H9 (cell line): ENCODE data around the gene REG4. TPM values are rescaled to one million over a fixed set of nuclear protein-coding genes. Genes with fewer than 3 reads are reported as not detected.

Experiments
- DNase-seq: peaks from one replicate; pipeline ENCODE4 v3.0.0-alpha.2; 2017
- H2AFZ ChIP-seq: one replicate; pipeline ENCODE4 v1.6.1; 2013; ENCODE audit warnings: mild to moderate bottlenecking, low read length, control low read depth, moderate library complexity
- H2AK5ac ChIP-seq: 2 replicates; pipeline ENCODE4 v1.6.1; 2013; ENCODE audit warnings: low read length, control low read depth, mixed read lengths; ENCODE audit not compliant: insufficient read length
- H2BK120ac ChIP-seq: one replicate; pipeline ENCODE4 v1.6.1; 2013; ENCODE audit warnings: low read depth, mild to moderate bottlenecking, low read length, control low read depth, inconsistent platforms; ENCODE audit not compliant: poor library complexity, severe bottlenecking
- H2BK12ac ChIP-seq: 2 replicates; pipeline ENCODE4 v1.6.1; 2013; ENCODE audit warnings: low read length, control low read depth, mixed read lengths, low read depth; ENCODE audit not compliant: insufficient read length
- H2BK15ac ChIP-seq: 2 replicates; pipeline ENCODE4 v1.6.1; 2013; ENCODE audit warnings: low read depth, low read length, control low read depth
- H2BK20ac ChIP-seq: one replicate; pipeline ENCODE4 v1.6.1; 2013; ENCODE audit warnings: low read depth, mild to moderate bottlenecking, low read length, control low read depth, inconsistent platforms; ENCODE audit not compliant: poor library complexity, severe bottlenecking
- H2BK5ac ChIP-seq: 2 replicates; pipeline ENCODE4 v1.6.1; 2013; ENCODE audit warnings: low read length, control low read depth, mixed read lengths; ENCODE audit not compliant: insufficient read length
- H3K14ac ChIP-seq: 2 replicates; pipeline ENCODE4 v1.6.1; 2013; ENCODE audit warnings: low read length, control low read depth; ENCODE audit not compliant: insufficient read depth
- H3K18ac ChIP-seq: 2 replicates; pipeline ENCODE4 v1.6.1; 2013; ENCODE audit warnings: low read depth, mild to moderate bottlenecking, mixed read lengths, low read length, control low read depth; ENCODE audit not compliant: insufficient read length
- H3K23ac ChIP-seq: 2 replicates; pipeline ENCODE4 v1.6.1; 2013; ENCODE audit warnings: low read length, control low read depth, mixed read lengths, low read depth; ENCODE audit not compliant: insufficient read length
- H3K23me2 ChIP-seq: 2 replicates; pipeline ENCODE4 v1.6.1; 2013; ENCODE audit warnings: low read depth, mild to moderate bottlenecking, mixed read lengths, low read length, control low read depth; ENCODE audit not compliant: insufficient read length, poor library complexity, severe bottlenecking
- H3K27ac ChIP-seq: 2 replicates; pipeline ENCODE4 v1.5.1; 2013; ENCODE audit warnings: low read length, control low read depth, mixed read lengths, low read depth; ENCODE audit not compliant: insufficient read length
- H3K27me3 ChIP-seq: 2 replicates; pipeline ENCODE4 v1.6.1; 2013; ENCODE audit warnings: low read length, control low read depth, inconsistent platforms; ENCODE audit not compliant: insufficient read depth
- H3K4ac ChIP-seq: 2 replicates; pipeline ENCODE4 v1.6.1; 2013; ENCODE audit warnings: low read depth, mild to moderate bottlenecking, control low read depth, inconsistent platforms, low read length, moderate library complexity
- H3K4me1 ChIP-seq: 2 replicates; pipeline ENCODE4 v1.6.1; 2013; ENCODE audit warnings: low read length, control low read depth, inconsistent platforms; ENCODE audit not compliant: insufficient read depth
- H3K4me2 ChIP-seq: 2 replicates; pipeline ENCODE4 v1.6.1; 2013; ENCODE audit warnings: low read length, control low read depth, mixed read lengths; ENCODE audit not compliant: insufficient read length, insufficient read depth
- H3K56ac ChIP-seq: 2 replicates; pipeline ENCODE4 v1.6.1; 2013; ENCODE audit warnings: low read depth, mild to moderate bottlenecking, mixed read lengths, low read length, control low read depth; ENCODE audit not compliant: insufficient read length
- H3K79me1 ChIP-seq: 2 replicates; pipeline ENCODE4 v1.6.1; 2013; ENCODE audit warnings: low read depth, mild to moderate bottlenecking, moderate library complexity, low read length, control low read depth, inconsistent platforms; ENCODE audit not compliant: insufficient read depth, poor library complexity, severe bottlenecking
- H3K79me2 ChIP-seq: 2 replicates; pipeline ENCODE4 v1.6.1; 2013; ENCODE audit warnings: low read length, control low read depth, inconsistent platforms; ENCODE audit not compliant: insufficient read depth
- H3K9ac ChIP-seq: 2 replicates; pipeline ENCODE4 v1.6.1; 2013; ENCODE audit warnings: low read length, control low read depth, mixed read lengths; ENCODE audit not compliant: insufficient read length; ENCODE audit errors: extremely low read depth
- H3K9me3 ChIP-seq: one replicate; pipeline ENCODE4 v1.6.1; 2013; ENCODE audit warnings: low read depth, low read length, inconsistent platforms; ENCODE audit not compliant: control insufficient read depth
- H3T11ph ChIP-seq: one replicate; pipeline ENCODE4 v1.6.1; 2013; ENCODE audit warnings: mild to moderate bottlenecking, low read length, control low read depth, inconsistent platforms
- H4K20me1 ChIP-seq: one replicate; pipeline ENCODE4 v1.6.1; 2013; ENCODE audit not compliant: control insufficient read depth, insufficient read length, insufficient read depth
- H4K5ac ChIP-seq: 2 replicates; pipeline ENCODE4 v1.6.1; 2013; ENCODE audit warnings: low read depth, mild to moderate bottlenecking, mixed read lengths, low read length, control low read depth; ENCODE audit not compliant: insufficient read length
- H4K8ac ChIP-seq: replicated peaks from 2 replicates; pipeline ENCODE4 v1.6.1; 2013; ENCODE audit warnings: low read length, control low read depth, mixed read lengths, low read depth; ENCODE audit not compliant: insufficient read length
- H4K91ac ChIP-seq: 2 replicates; pipeline ENCODE4 v1.6.1; 2013; ENCODE audit warnings: low read depth, mild to moderate bottlenecking, moderate library complexity, mixed read lengths, low read length, control low read depth; ENCODE audit not compliant: insufficient read length
- H3K27ac Mint-ChIP-seq, 3 experiments: 2 replicates in 2 of 3; 3 replicates in 1 of 3; pipeline ENCODE4 v1.8.0; 2020 to 2021; ENCODE audit warnings: mixed read lengths in 3 of 3, mild to moderate bottlenecking in 1 of 3, moderate library complexity in 1 of 3
- H3K27me3 Mint-ChIP-seq: 2 replicates; pipeline ENCODE4 v1.8.0; 2021; ENCODE audit warnings: low read depth, mild to moderate bottlenecking, moderate library complexity, mixed read lengths
- H3K36me3 Mint-ChIP-seq, 3 experiments: 2 replicates in 2 of 3; 3 replicates in 1 of 3; pipeline ENCODE4 v1.8.0; 2020 to 2021; ENCODE audit warnings: low read depth in 3 of 3, mixed read lengths in 3 of 3; ENCODE audit not compliant: insufficient read depth in 1 of 3
- H3K4me1 Mint-ChIP-seq, 2 experiments: 2 replicates each; pipeline ENCODE4 v1.8.0; 2020; ENCODE audit warnings: mixed read lengths in 2 of 2
- H3K4me3 Mint-ChIP-seq, 2 experiments: 2 replicates in 1 of 2; 3 replicates in 1 of 2; pipeline ENCODE4 v1.8.0; 2020 to 2021; ENCODE audit warnings: mild to moderate bottlenecking in 2 of 2, mixed read lengths in 2 of 2, moderate library complexity in 1 of 2
- H3K9me3 Mint-ChIP-seq, 2 experiments: 2 replicates in 1 of 2; 3 replicates in 1 of 2; pipeline ENCODE4 v1.8.0; 2020; ENCODE audit warnings: mild to moderate bottlenecking in 2 of 2, mixed read lengths in 2 of 2, moderate library complexity in 1 of 2
- WGBS: extraction: QIAGEN DNeasy Blood & Tissue Kit; methylation state at CpG from one replicate; pipeline ENCODE4 v1.1.7; 2013; ENCODE audit warnings: missing lambda C conversion rate, low lambda C conversion rate, mixed read lengths; ENCODE audit not compliant: insufficient read length; ENCODE audit errors: extremely low coverage; 5-methylcytosine and 5-hydroxymethylcytosine counted together
- total RNA-seq: library from RNA; stranded (reverse); gene quantifications from 2 replicates; pipeline ENCODE4 v1.2.1, GENCODE V29; 2021
- TF ChIP-seq, protein P1 (sequence below): fragments of 200-600 bp; sonication (generic); conservative IDR thresholded peaks from 3 replicates; pipeline ENCODE4 v1.8.0; 2021; ENCODE audit warnings: antibody characterized with exemption, mild to moderate bottlenecking

Gene REG4
- total RNA-seq, 1 experiment from 2014 or later = not detected

DNA sequence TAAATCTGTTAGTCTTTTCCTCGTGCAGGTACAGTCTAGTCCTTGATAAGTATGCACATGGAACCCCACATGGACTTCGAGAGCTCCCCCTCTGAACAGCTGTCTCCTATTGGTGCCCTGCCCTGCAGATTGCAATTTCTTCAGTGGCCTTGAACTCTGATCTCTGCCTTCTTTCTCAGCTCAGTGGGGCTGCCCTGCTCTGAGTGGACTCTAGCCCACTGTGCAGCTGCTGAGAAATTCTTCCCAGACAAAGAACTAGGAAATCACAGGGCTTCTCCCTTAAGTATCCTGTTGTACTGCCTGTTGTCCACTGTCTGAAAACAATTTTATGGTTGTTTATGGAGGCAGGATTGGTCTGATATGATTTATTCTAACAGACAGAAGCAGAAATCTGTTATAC, 46.9 kb upstream of the REG4 start:
- no peak overlapping the region for H4K8ac ChIP-seq
- no peak overlapping the region for H3K14ac ChIP-seq
- no peaks in the 10 kb centered on the region for H3K79me1 ChIP-seq
- H3K27me3 ChIP-seq = no peaks in the 10 kb centered on the region
- no peaks in the 10 kb centered on the region for H3K9me3 ChIP-seq
- Mint-ChIP-seq H3K9me3 (no peaks in the 10 kb centered on the region), H3K27me3 (peaks cover 2% of the 10 kb centered on the region), H3K4me1 (no peaks in the 10 kb centered on the region), H3K27ac (no peak overlapping the region), H3K36me3 (no peaks in the 10 kb centered on the region), H3K4me3 (no peak overlapping the region)
- H2BK120ac ChIP-seq = no peak overlapping the region
- TF ChIP-seq, protein P1, sequence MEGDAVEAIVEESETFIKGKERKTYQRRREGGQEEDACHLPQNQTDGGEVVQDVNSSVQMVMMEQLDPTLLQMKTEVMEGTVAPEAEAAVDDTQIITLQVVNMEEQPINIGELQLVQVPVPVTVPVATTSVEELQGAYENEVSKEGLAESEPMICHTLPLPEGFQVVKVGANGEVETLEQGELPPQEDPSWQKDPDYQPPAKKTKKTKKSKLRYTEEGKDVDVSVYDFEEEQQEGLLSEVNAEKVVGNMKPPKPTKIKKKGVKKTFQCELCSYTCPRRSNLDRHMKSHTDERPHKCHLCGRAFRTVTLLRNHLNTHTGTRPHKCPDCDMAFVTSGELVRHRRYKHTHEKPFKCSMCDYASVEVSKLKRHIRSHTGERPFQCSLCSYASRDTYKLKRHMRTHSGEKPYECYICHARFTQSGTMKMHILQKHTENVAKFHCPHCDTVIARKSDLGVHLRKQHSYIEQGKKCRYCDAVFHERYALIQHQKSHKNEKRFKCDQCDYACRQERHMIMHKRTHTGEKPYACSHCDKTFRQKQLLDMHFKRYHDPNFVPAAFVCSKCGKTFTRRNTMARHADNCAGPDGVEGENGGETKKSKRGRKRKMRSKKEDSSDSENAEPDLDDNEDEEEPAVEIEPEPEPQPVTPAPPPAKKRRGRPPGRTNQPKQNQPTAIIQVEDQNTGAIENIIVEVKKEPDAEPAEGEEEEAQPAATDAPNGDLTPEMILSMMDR = no peak
- H3K27ac ChIP-seq = no peak overlapping the region
- H2BK5ac ChIP-seq = no peak overlapping the region
- H4K5ac ChIP-seq = no peak overlapping the region
- no peak for DNase-seq
- H3K23ac ChIP-seq = no peak overlapping the region
- no peak overlapping the region for H2BK12ac ChIP-seq
- no peak overlapping the region for H3K18ac ChIP-seq
- no peaks in the 10 kb centered on the region for H3K79me2 ChIP-seq
- H2BK15ac ChIP-seq = no peak overlapping the region
- H3K4me2 ChIP-seq = no peak overlapping the region
- H3K23me2 ChIP-seq = peaks cover 2% of the 10 kb centered on the region
- no peak overlapping the region for H3T11ph ChIP-seq
- H2AK5ac ChIP-seq = no peak overlapping the region
- no peak overlapping the region for H2BK20ac ChIP-seq
- no peak overlapping the region for H3K56ac ChIP-seq
- WGBS = no CpG with 5 or more reads among the region's 2 CpGs
- H3K4me1 ChIP-seq = no peaks in the 10 kb centered on the region
- no peak overlapping the region for H4K91ac ChIP-seq
- no peak overlapping the region for H2AFZ ChIP-seq
- no peak overlapping the region for H3K4ac ChIP-seq
- H3K9ac ChIP-seq = no peak overlapping the region
- H4K20me1 ChIP-seq = no peaks in the 10 kb centered on the region
